ENCODE results near the gene RPUSD1. TPM values are rescaled to one million over a fixed set of nuclear protein-coding genes. Genes with fewer than 3 reads are reported as not detected.

RPUSD1 gene
- total RNA-seq, 1 experiment from 2014 or later, result 48.6 TPM

GRCh38 chr16:822174-822908, 34.2 kb upstream of the RPUSD1 start:
- Histone ChIP-seq H3K18ac (ENCODE audit: insufficient read length, low read depth, low read length) (no peak overlapping the region), H2AFZ (ENCODE audit: low read length) (no peak overlapping the region), H2BK5ac (ENCODE audit: insufficient read length, low read length) (no peak overlapping the region), H2BK20ac (ENCODE audit: low read depth, low read length, poor library complexity, severe bottlenecking) (no peak overlapping the region), H3K79me1 (ENCODE audit: insufficient read depth, low read depth, low read length, poor library complexity, severe bottlenecking) (no peaks in the 10 kb centered on the region), H3K79me2 (ENCODE audit: insufficient read depth, low read length) (no peaks in the 10 kb centered on the region), H4K8ac (replicated peaks; ENCODE audit: insufficient read length, low read depth, low read length) (no peak overlapping the region), H3K9me3 (ENCODE audit: control insufficient read depth, low read depth, low read length) (no peaks in the 10 kb centered on the region), H4K20me1 (ENCODE audit: control insufficient read depth, insufficient read depth, insufficient read length) (no peaks in the 10 kb centered on the region), H4K5ac (ENCODE audit: insufficient read length, low read depth, low read length) (no peak overlapping the region), H3K23ac (ENCODE audit: insufficient read length, low read depth, low read length) (no peak overlapping the region), H3K23me2 (ENCODE audit: insufficient read length, low read depth, low read length, poor library complexity, severe bottlenecking) (no peaks in the 10 kb centered on the region), H2BK12ac (ENCODE audit: insufficient read length, low read depth, low read length) (no peak overlapping the region), H2BK120ac (ENCODE audit: low read depth, low read length, poor library complexity, severe bottlenecking) (no peak overlapping the region), H3K56ac (ENCODE audit: insufficient read length, low read depth, low read length) (no peak overlapping the region), H3K27me3 (ENCODE audit: insufficient read depth, low read length) (no peaks in the 10 kb centered on the region; the same call in 1 of the 2 replicates), H3K4me2 (ENCODE audit: insufficient read depth, insufficient read length, low read length) (no peak overlapping the region), H3K27ac (ENCODE audit: insufficient read length, low read depth, low read length) (no peak overlapping the region), H2BK15ac (ENCODE audit: low read depth, low read length) (no peak overlapping the region), H3K4ac (ENCODE audit: low read depth, low read length) (no peak overlapping the region), H3K9ac (ENCODE audit: extremely low read depth, insufficient read length, low read length) (no peak overlapping the region), H3K14ac (ENCODE audit: insufficient read depth, low read length) (no peak overlapping the region; the same call in 1 of the 2 replicates), H4K91ac (ENCODE audit: insufficient read length, low read depth, low read length) (no peak overlapping the region), H3K4me1 (ENCODE audit: insufficient read depth, low read length) (no peaks in the 10 kb centered on the region), H2AK5ac (ENCODE audit: insufficient read length, low read length) (no peak overlapping the region), H3T11ph (ENCODE audit: low read length) (no peak overlapping the region)
- no peak for DNase-seq
- H3K4me1 Mint-ChIP-seq, result peaks cover 16 to 21% of the 10 kb centered on the region in 2 experiments
- no peaks in the 10 kb centered on the region for H3K36me3 Mint-ChIP-seq (ENCODE audit: insufficient read depth in 1 of 3, low read depth in 3 of 3)
- H3K4me3 Mint-ChIP-seq, result no peak overlapping the region
- no peak overlapping the region; a peak in 1 of 7 replicates for H3K27ac Mint-ChIP-seq
- TF ChIP-seq CTCF (conservative IDR thresholded peaks at IDR 0.05), result no peak
- H3K27me3 Mint-ChIP-seq (ENCODE audit: low read depth), result peaks cover 20% of the 10 kb centered on the region
- H3K9me3 Mint-ChIP-seq, result peaks cover 0 to 4% of the 10 kb centered on the region in 2 experiments; a peak in 1 of 5 replicates
- WGBS (ENCODE audit: extremely low coverage, insufficient read length, low lambda C conversion rate), result no CpG with 5 or more reads among the region's 21 CpGs

Data from H9 (cell line).